ENCODE measurements around the gene PROB1. TPM values are rescaled to one million over a fixed set of nuclear protein-coding genes. Genes with fewer than 3 reads are reported as not detected.
A peak's percentile ranks its signal among the peaks of the same experiment; 100 is the strongest.
"Not testable (repeated sequence)": the region's sequence is repeated elsewhere in the genome, so short reads cannot be mapped to it uniquely, and the experiment has no call there.

PROB1 gene
- total RNA-seq, 1 donor from 2014 or later = 1.9 TPM

GRCh38 chr5:139354186-139354585, 40.7 kb downstream of the PROB1 start:
- TF ChIP-seq, protein P1, sequence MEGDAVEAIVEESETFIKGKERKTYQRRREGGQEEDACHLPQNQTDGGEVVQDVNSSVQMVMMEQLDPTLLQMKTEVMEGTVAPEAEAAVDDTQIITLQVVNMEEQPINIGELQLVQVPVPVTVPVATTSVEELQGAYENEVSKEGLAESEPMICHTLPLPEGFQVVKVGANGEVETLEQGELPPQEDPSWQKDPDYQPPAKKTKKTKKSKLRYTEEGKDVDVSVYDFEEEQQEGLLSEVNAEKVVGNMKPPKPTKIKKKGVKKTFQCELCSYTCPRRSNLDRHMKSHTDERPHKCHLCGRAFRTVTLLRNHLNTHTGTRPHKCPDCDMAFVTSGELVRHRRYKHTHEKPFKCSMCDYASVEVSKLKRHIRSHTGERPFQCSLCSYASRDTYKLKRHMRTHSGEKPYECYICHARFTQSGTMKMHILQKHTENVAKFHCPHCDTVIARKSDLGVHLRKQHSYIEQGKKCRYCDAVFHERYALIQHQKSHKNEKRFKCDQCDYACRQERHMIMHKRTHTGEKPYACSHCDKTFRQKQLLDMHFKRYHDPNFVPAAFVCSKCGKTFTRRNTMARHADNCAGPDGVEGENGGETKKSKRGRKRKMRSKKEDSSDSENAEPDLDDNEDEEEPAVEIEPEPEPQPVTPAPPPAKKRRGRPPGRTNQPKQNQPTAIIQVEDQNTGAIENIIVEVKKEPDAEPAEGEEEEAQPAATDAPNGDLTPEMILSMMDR (IDR thresholded peaks at IDR 0.05) = no peak
- no peak for ATAC-seq
- Histone ChIP-seq H3K9me3 (no peaks in the 10 kb centered on the region), H3K27me3 (no peaks in the 10 kb centered on the region), H3K27ac (no peak overlapping the region), H3K4me3 (no peak overlapping the region), H3K36me3 (peaks cover 17% of the 10 kb centered on the region), H3K4me1 (no peaks in the 10 kb centered on the region)
- intact Hi-C loops (cut with DNase I) = no loop called here
- no peak for DNase-seq

DNA sequence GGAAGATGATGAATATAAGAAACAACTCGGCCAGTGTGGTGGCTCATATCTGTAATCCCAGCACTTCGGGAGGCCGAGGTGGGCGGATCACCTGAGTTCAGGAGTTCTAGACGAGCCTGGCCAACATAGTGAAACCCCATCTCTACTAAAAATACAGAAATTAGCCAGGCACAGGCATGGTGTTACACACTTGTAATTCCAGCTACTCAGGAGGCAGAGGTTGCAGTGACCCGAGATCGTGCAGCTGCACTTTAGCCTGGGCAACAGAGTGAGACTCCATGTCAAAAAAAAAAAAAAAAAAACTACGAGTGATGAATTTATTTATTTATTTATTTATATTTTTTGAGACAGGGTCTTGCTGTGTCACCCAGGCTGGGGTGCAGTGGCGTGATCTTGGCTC, 47.0 kb downstream of the PROB1 start:
- ATAC-seq; H3K27me3 ChIP-seq; H3K27ac ChIP-seq; DNase-seq; intact Hi-C loops (cut with DNase I); H3K9me3 ChIP-seq; H3K36me3 ChIP-seq; H3K4me3 ChIP-seq: not testable (repeated sequence)
- H3K4me1 ChIP-seq = peaks cover 15% of the 10 kb centered on the region

DNA sequence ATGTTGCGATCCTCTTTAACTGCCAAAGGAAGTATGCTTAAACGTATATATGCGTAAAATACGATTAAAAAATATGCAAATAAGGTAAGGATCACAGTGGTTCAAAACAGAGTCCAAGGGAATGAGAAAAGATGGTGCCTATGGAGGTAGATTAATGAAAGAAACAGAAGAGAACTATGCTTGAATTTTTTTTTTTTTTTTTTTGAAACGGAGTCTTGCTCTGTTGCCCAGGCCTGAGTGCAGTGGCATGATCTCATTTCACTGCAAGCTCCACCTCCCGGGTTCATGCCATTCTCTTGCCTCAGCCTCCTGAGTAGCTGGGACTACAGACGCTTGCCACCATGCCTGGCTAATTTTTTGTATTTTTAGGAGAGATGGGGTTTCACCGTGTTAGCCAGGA, 49.5 kb downstream of the PROB1 start:
- not testable (repeated sequence) for H3K36me3 ChIP-seq, H3K27me3 ChIP-seq, ATAC-seq

GRCh38 chr5:139344177-139344576, 50.7 kb downstream of the PROB1 start:
- Histone ChIP-seq H3K9me3 (no peaks in the 10 kb centered on the region), H3K27me3 (no peaks in the 10 kb centered on the region), H3K36me3 (no peaks in the 10 kb centered on the region), H3K4me1 (peaks cover 21% of the 10 kb centered on the region), H3K27ac (no peak overlapping the region), H3K4me3 (no peak overlapping the region)
- DNase-seq = no peak
- TF ChIP-seq, protein P1 (IDR thresholded peaks at IDR 0.05) = no peak
- intact Hi-C loops (cut with DNase I) = no loop called here
- no peak for ATAC-seq

More for the DNA sequence above, 49.5 kb downstream of the PROB1 start:
- H3K9me3 ChIP-seq; H3K4me3 ChIP-seq; H3K27ac ChIP-seq; DNase-seq; intact Hi-C loops (cut with DNase I): not testable (repeated sequence)
- peaks cover 21% of the 10 kb centered on the region for H3K4me1 ChIP-seq

DNA sequence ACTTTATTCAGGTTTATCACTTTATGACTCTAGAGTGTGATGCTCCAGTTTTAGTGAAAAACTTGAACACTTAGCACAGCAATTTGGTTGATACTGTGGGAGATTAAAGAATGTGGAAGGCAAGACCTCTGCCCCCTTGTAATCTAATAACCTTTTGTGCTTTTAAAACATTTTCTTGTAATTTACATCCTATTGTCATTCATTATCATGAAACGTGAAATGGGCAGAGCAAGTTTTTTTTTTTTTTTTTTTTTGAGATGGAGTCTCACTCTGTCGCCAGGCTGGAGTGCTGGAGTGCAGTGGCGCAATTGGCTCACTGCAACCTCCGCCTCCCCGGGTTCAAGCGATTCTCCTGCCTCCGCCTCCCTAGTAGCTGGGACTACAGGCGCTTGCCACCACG, 51.4 kb downstream of the PROB1 start:
- intact Hi-C loops (cut with DNase I) = no loop called here
- TF ChIP-seq, protein P1 (IDR thresholded peaks at IDR 0.05) = no peak
- Histone ChIP-seq H3K36me3 (no peaks in the 10 kb centered on the region), H3K4me1 (peaks cover 21% of the 10 kb centered on the region), H3K27ac (no peak overlapping the region), H3K9me3 (no peaks in the 10 kb centered on the region), H3K4me3 (peak overlapping the region; percentile 90), H3K27me3 (no peaks in the 10 kb centered on the region)
- DNase-seq = no peak
- no peak for ATAC-seq

GRCh38 chr5:139342423-139342723, 52.5 kb downstream of the PROB1 start:
- TF ChIP-seq, protein P1 (IDR thresholded peaks at IDR 0.05) = no peak
- H3K27ac ChIP-seq = peak overlapping the region; percentile 96
- H3K4me3 ChIP-seq = peak overlapping the region; percentile 90
- H3K27me3 ChIP-seq = no peaks in the 10 kb centered on the region
- peaks cover 21% of the 10 kb centered on the region for H3K4me1 ChIP-seq
- H3K9me3 ChIP-seq = no peaks in the 10 kb centered on the region
- no peak for ATAC-seq
- no peak for DNase-seq
- intact Hi-C loops (cut with DNase I) = no loop called here
- H3K36me3 ChIP-seq = no peaks in the 10 kb centered on the region

- H3K4me3 ChIP-seq = peak within 1 kb of the TSS; percentile 90
- intact Hi-C loops (cut with DNase I) = no loop called here
- no peaks in the 10 kb centered on the region for H3K9me3 ChIP-seq
- TF ChIP-seq, protein P1 (IDR thresholded peaks at IDR 0.05) = peak; percentile 73
- ATAC-seq = peak; percentile 98
- H3K27ac ChIP-seq = peak within 1 kb of the TSS; percentile 96
- DNase-seq = peak; percentile 99
- H3K36me3 ChIP-seq = no peaks in the 10 kb centered on the region
- H3K27me3 ChIP-seq = no peaks in the 10 kb centered on the region
- peaks cover 21% of the 10 kb centered on the region for H3K4me1 ChIP-seq
Measured at GRCh38 chr5:139341689-139342422, 53.0 kb downstream of the PROB1 start, which contains the start of gene PAIP2. TSS of gene PAIP2 (plus strand) at chr5:139341854. CDS start at chr5:139363785, 21,931 bp downstream.
